ENCODE data around the gene CEACAM18. TPM values are rescaled to one million over a fixed set of nuclear protein-coding genes. Genes with fewer than 3 reads are reported as not detected.
A peak's percentile ranks its signal among the peaks of the same experiment; 100 is the strongest.
"Not testable (repeated sequence)": the region's sequence is repeated elsewhere in the genome, so short reads cannot be mapped to it uniquely, and the experiment has no call there.

Gene CEACAM18
- total RNA-seq, 1 donor from 2014 or later = not detected

- no peak for TF ChIP-seq CTCF (IDR thresholded peaks at IDR 0.05; ENCODE audit: unreplicated experiment)
- no peak for DNase-seq (ENCODE audit: low spot score in 2 of 2, unreplicated experiment in 2 of 2)
- H3K27me3 Mint-ChIP-seq (ENCODE audit: low read depth) = peaks cover 15% of the 10 kb centered on the region
- H3K4me1 Mint-ChIP-seq = no peaks in the 10 kb centered on the region
- H3K27ac Mint-ChIP-seq = no peak overlapping the region
- peaks cover 9% of the 10 kb centered on the region for H3K9me3 Mint-ChIP-seq
- no peak overlapping the region for H3K4me3 Mint-ChIP-seq
- H3K36me3 Mint-ChIP-seq = no peaks in the 10 kb centered on the region
Observed at GRCh38 chr19:51458899-51459505, 19.3 kb upstream of the CEACAM18 start.

- DNase-seq (ENCODE audit: low spot score in 2 of 2, unreplicated experiment in 2 of 2) = no peak
- Mint-ChIP-seq H3K36me3 (no peaks in the 10 kb centered on the region), H3K4me1 (no peaks in the 10 kb centered on the region), H3K9me3 (peaks cover 14% of the 10 kb centered on the region), H3K27me3 (ENCODE audit: low read depth) (peaks cover 25% of the 10 kb centered on the region), H3K27ac (no peak overlapping the region), H3K4me3 (peak overlapping the region; percentile 41)
- TF ChIP-seq CTCF (IDR thresholded peaks at IDR 0.05; ENCODE audit: unreplicated experiment) = no peak
Observed at GRCh38 chr19:51460164-51460992, 18.0 kb upstream of the CEACAM18 start.

- Mint-ChIP-seq H3K27ac (no peak overlapping the region), H3K4me1 (no peaks in the 10 kb centered on the region), H3K27me3 (ENCODE audit: low read depth) (peaks cover 32% of the 10 kb centered on the region), H3K36me3 (no peaks in the 10 kb centered on the region), H3K9me3 (peaks cover 16% of the 10 kb centered on the region), H3K4me3 (no peak overlapping the region)
- no peak for TF ChIP-seq CTCF (IDR thresholded peaks at IDR 0.05; ENCODE audit: unreplicated experiment)
- no peak for DNase-seq (ENCODE audit: low spot score in 2 of 2, unreplicated experiment in 2 of 2)
Observed at GRCh38 chr19:51461723-51462161, 16.6 kb upstream of the CEACAM18 start.

GRCh38 chr19:51462276-51462675 is 16.1 kb upstream of the CEACAM18 start:
- peaks cover 15% of the 10 kb centered on the region for H3K9me3 Mint-ChIP-seq
- H3K27me3 Mint-ChIP-seq (ENCODE audit: low read depth) = peaks cover 32% of the 10 kb centered on the region
- no peak overlapping the region for H3K4me3 Mint-ChIP-seq
- no peaks in the 10 kb centered on the region for H3K36me3 Mint-ChIP-seq
- no peak for DNase-seq (ENCODE audit: low spot score in 2 of 2, unreplicated experiment in 2 of 2)
- no peak for TF ChIP-seq CTCF (IDR thresholded peaks at IDR 0.05; ENCODE audit: unreplicated experiment)
- H3K27ac Mint-ChIP-seq = no peak overlapping the region
- no peaks in the 10 kb centered on the region for H3K4me1 Mint-ChIP-seq

GRCh38 chr19:51462681-51463080 is 15.7 kb upstream of the CEACAM18 start:
- no peak overlapping the region for H3K4me3 Mint-ChIP-seq
- H3K36me3 Mint-ChIP-seq = no peaks in the 10 kb centered on the region

GRCh38 chr19:51463976-51464581 is 14.3 kb upstream of the CEACAM18 start:
- not testable (repeated sequence) for H3K4me1 Mint-ChIP-seq; H3K27ac Mint-ChIP-seq; H3K4me3 Mint-ChIP-seq; DNase-seq (ENCODE audit: low spot score in 2 of 2, unreplicated experiment in 2 of 2); H3K36me3 Mint-ChIP-seq
- Mint-ChIP-seq H3K27me3 (ENCODE audit: low read depth) (peaks cover 32% of the 10 kb centered on the region), H3K9me3 (peaks cover 15% of the 10 kb centered on the region)

More at GRCh38 chr19:51462681-51463080, 15.7 kb upstream of the CEACAM18 start:
- peaks cover 15% of the 10 kb centered on the region for H3K9me3 Mint-ChIP-seq
- H3K27me3 Mint-ChIP-seq (ENCODE audit: low read depth) = peaks cover 32% of the 10 kb centered on the region
- H3K27ac Mint-ChIP-seq = no peak overlapping the region
- H3K4me1 Mint-ChIP-seq = no peaks in the 10 kb centered on the region
- no peak for DNase-seq (ENCODE audit: low spot score in 2 of 2, unreplicated experiment in 2 of 2)
- no peak for TF ChIP-seq CTCF (IDR thresholded peaks at IDR 0.05; ENCODE audit: unreplicated experiment)
